GM21825 (cell line): ENCODE results near the gene LRSAM1.
A peak's percentile ranks its signal among the peaks of the same experiment; 100 is the strongest.

Source experiments
- ATAC-seq: cut with Tn5 transposase; IDR thresholded peaks from one replicate; pipeline ENCODE4 v1.9.1; 2021; ENCODE audit warnings: mild to moderate bottlenecking, moderate library complexity; ENCODE audit not compliant: unreplicated experiment

The LRSAM1 gene

GRCh38 chr9:127509261-127509954 lies 58.1 kb downstream of the LRSAM1 start:
- ATAC-seq, result no peak

- no peak for ATAC-seq
Measured at GRCh38 chr9:127509955-127510299, 58.6 kb downstream of the LRSAM1 start.

GRCh38 chr9:127514468-127514867 lies 63.2 kb downstream of the LRSAM1 start:
- ATAC-seq, result no peak

GRCh38 chr9:127516835-127517607 lies 65.7 kb downstream of the LRSAM1 start:
- ATAC-seq, result no peak

GRCh38 chr9:127517620-127518019 lies 66.3 kb downstream of the LRSAM1 start:
- ATAC-seq, result no peak

- no peak for ATAC-seq
Measured at GRCh38 chr9:127518091-127518856, 67.0 kb downstream of the LRSAM1 start.

- ATAC-seq, result peak; percentile 80
Measured at GRCh38 chr9:127519301-127520166, 68.2 kb downstream of the LRSAM1 start.

GRCh38 chr9:127520941-127521918 lies 69.9 kb downstream of the LRSAM1 start:
- no peak for ATAC-seq

- ATAC-seq, result no peak
Measured at GRCh38 chr9:127521919-127522304, 70.6 kb downstream of the LRSAM1 start.

GRCh38 chr9:127522727-127523126 lies 71.4 kb downstream of the LRSAM1 start:
- ATAC-seq, result no peak

- ATAC-seq, result no peak
Measured at GRCh38 chr9:127523312-127523851, 72.1 kb downstream of the LRSAM1 start.

- no peak for ATAC-seq
Measured at GRCh38 chr9:127524373-127524772, 73.1 kb downstream of the LRSAM1 start.

- no peak for ATAC-seq
Measured at GRCh38 chr9:127525401-127526188, 74.3 kb downstream of the LRSAM1 start.

GRCh38 chr9:127526655-127527559 lies 75.6 kb downstream of the LRSAM1 start:
- no peak for ATAC-seq

- ATAC-seq, result no peak
Measured at GRCh38 chr9:127527560-127528268, 76.4 kb downstream of the LRSAM1 start.

- no peak for ATAC-seq
Measured at GRCh38 chr9:127528422-127529251, 77.3 kb downstream of the LRSAM1 start.
